ENCODE measurements around the gene CXCL3. TPM values are rescaled to one million over a fixed set of nuclear protein-coding genes. Genes with fewer than 3 reads are reported as not detected.

The CXCL3 gene
- total RNA-seq, 2 donors from 2014 or later, result 2.9 TPM

DNA sequence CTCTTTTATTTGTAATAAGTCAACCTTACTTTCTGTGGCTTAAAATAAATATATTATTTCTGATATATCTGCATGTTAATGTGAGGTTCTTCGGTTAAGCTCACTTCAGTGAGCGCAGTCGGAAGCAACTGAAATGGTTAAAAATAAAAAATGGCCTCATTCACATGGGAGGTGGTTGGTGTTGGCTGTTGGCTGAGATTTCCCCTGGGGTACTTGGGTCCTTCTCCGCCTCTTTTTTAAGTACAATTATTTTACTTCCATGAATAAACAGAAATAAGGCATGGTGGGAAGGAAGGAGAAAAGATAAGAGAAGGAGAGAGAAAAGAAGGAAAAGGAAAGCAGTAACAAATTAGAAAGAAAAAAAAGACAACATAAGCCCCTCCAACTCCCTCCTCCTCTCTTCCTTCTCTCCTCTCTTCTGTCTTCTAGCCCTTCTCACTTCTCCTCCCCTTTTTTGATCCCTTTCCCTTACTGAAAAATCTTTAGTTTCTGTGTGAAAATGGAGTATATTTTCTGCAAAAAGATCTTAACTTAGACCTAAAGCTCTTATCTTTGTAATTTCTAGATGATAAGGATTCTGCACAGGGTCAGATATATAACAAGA lies 19.7 kb upstream of the CXCL3 start:
- Mint-ChIP-seq H3K27ac (no peak overlapping the region), H3K36me3 (ENCODE audit: low read depth) (no peaks in the 10 kb centered on the region), H3K9me3 (no peaks in the 10 kb centered on the region), H3K4me1 (no peaks in the 10 kb centered on the region), H3K27me3 (ENCODE audit: insufficient read depth) (no peaks in the 10 kb centered on the region), H3K4me3 (no peak overlapping the region)
- Histone ChIP-seq H3K4me3 (ENCODE audit: low read length) (no peak overlapping the region), H3K9ac (ENCODE audit: extremely low read depth, low read length, poor library complexity, severe bottlenecking) (no peak overlapping the region), H3K27me3 (ENCODE audit: control insufficient read depth, insufficient read depth, low read length, poor library complexity, severe bottlenecking) (no peaks in the 10 kb centered on the region), H3K36me3 (ENCODE audit: control insufficient read depth, insufficient read depth, low read length) (no peaks in the 10 kb centered on the region), H3K9me3 (ENCODE audit: control insufficient read depth, low read length) (peaks cover 5% of the 10 kb centered on the region), H3K27ac (ENCODE audit: low read depth, low read length) (no peak overlapping the region), H3K4me1 (ENCODE audit: control insufficient read depth, insufficient read depth, low read length) (no peaks in the 10 kb centered on the region)
- TF ChIP-seq CTCF (conservative IDR thresholded peaks at IDR 0.05), result no peak
- 94% methylated on average over 3 of the region's 4 CpGs; no CpG with 5 or more reads in 1 of the 2 experiments for WGBS, 2 experiments (ENCODE audit: insufficient coverage in 1 of 2, insufficient read length in 1 of 2)
- DNase-seq, result no peak

- Histone ChIP-seq H3K36me3 (ENCODE audit: control insufficient read depth, insufficient read depth, low read length) (no peaks in the 10 kb centered on the region), H3K4me1 (ENCODE audit: control insufficient read depth, insufficient read depth, low read length) (no peaks in the 10 kb centered on the region), H3K27me3 (ENCODE audit: control insufficient read depth, insufficient read depth, low read length, poor library complexity, severe bottlenecking) (no peaks in the 10 kb centered on the region), H3K4me3 (ENCODE audit: low read length) (no peak overlapping the region), H3K9me3 (ENCODE audit: control insufficient read depth, low read length) (peaks cover 5% of the 10 kb centered on the region), H3K27ac (ENCODE audit: low read depth, low read length) (no peak overlapping the region), H3K9ac (ENCODE audit: extremely low read depth, low read length, poor library complexity, severe bottlenecking) (no peak overlapping the region)
- Mint-ChIP-seq H3K4me1 (no peaks in the 10 kb centered on the region), H3K4me3 (no peak overlapping the region), H3K27ac (no peak overlapping the region), H3K9me3 (no peaks in the 10 kb centered on the region), H3K36me3 (ENCODE audit: low read depth) (no peaks in the 10 kb centered on the region), H3K27me3 (ENCODE audit: insufficient read depth) (no peaks in the 10 kb centered on the region)
- DNase-seq, result no peak
- 94% methylated on average over 1 of the region's 1 CpG; no CpG with 5 or more reads in 1 of the 2 experiments for WGBS, 2 experiments (ENCODE audit: insufficient coverage in 1 of 2, insufficient read length in 1 of 2)
- no peak for TF ChIP-seq CTCF (conservative IDR thresholded peaks at IDR 0.05)
Measured at GRCh38 chr4:74057588-74057987, 19.1 kb upstream of the CXCL3 start.

- Mint-ChIP-seq H3K36me3 (ENCODE audit: low read depth) (no peaks in the 10 kb centered on the region), H3K27ac (no peak overlapping the region), H3K9me3 (no peaks in the 10 kb centered on the region), H3K27me3 (ENCODE audit: insufficient read depth) (no peaks in the 10 kb centered on the region), H3K4me3 (no peak overlapping the region), H3K4me1 (no peaks in the 10 kb centered on the region)
- Histone ChIP-seq H3K36me3 (ENCODE audit: control insufficient read depth, insufficient read depth, low read length) (no peaks in the 10 kb centered on the region), H3K4me1 (ENCODE audit: control insufficient read depth, insufficient read depth, low read length) (no peaks in the 10 kb centered on the region), H3K9me3 (ENCODE audit: control insufficient read depth, low read length) (peaks cover 5% of the 10 kb centered on the region), H3K27ac (ENCODE audit: low read depth, low read length) (no peak overlapping the region), H3K27me3 (ENCODE audit: control insufficient read depth, insufficient read depth, low read length, poor library complexity, severe bottlenecking) (no peaks in the 10 kb centered on the region), H3K9ac (ENCODE audit: extremely low read depth, low read length, poor library complexity, severe bottlenecking) (no peak overlapping the region), H3K4me3 (ENCODE audit: low read length) (no peak overlapping the region)
- no peak for TF ChIP-seq CTCF (conservative IDR thresholded peaks at IDR 0.05)
- 94 to 100% methylated on average over 2 to 4 of the region's 4 CpGs for WGBS, 2 experiments (ENCODE audit: insufficient coverage in 1 of 2, insufficient read length in 1 of 2)
- no peak for DNase-seq
Measured at GRCh38 chr4:74056858-74057562, 18.5 kb upstream of the CXCL3 start.
